OCI-LY7 (cell line): ENCODE results near the gene RRAD. TPM values are rescaled to one million over a fixed set of nuclear protein-coding genes. Genes with fewer than 3 reads are reported as not detected.

Source experiments
- BruUV-seq: library from RNA; stranded (reverse); fragments of 400-500 nt; replicated peaks from 2 replicates; lab custom pipeline; 2021; lab: Mats Ljungman, UMichigan
- CTCF ChIA-PET: fragments of 300-600 bp; sonication (Branson Sonifier 250); formaldehyde crosslinking; loops from one replicate; lab custom pipeline; 2022; ENCODE audit warnings: antibody characterized with exemption; ENCODE audit not compliant: unreplicated experiment; lab: Charles Lee
- POLR2A ChIA-PET: fragments of 300-600 bp; sonication (Branson Sonifier 250); formaldehyde crosslinking; loops from one replicate; lab custom pipeline; 2022; ENCODE audit warnings: antibody characterized with exemption; lab: Charles Lee
- DNase-seq: peaks from one replicate; pipeline ENCODE4 v3.0.0-alpha.2; 2015; ENCODE audit warnings: low spot score
- H2AFZ ChIP-seq: fragments of 200-600 bp; sonication (generic), shearing (Covaris generic); 2 replicates; pipeline ENCODE4 v1.6.1; 2014; ENCODE audit warnings: mild to moderate bottlenecking, antibody characterized with exemption, low read length, moderate library complexity
- H3K27ac ChIP-seq: fragments of 200-600 bp; sonication (generic); 2 replicates; pipeline ENCODE4 v1.5.1; 2014; ENCODE audit warnings: mixed run types, low read depth, mild to moderate bottlenecking, moderate library complexity, low read length, inconsistent platforms; ENCODE audit not compliant: poor library complexity, severe bottlenecking
- H3K36me3 ChIP-seq: fragments of 200-600 bp; sonication (generic); 2 replicates; pipeline ENCODE4 v1.6.1; 2014; ENCODE audit warnings: mild to moderate bottlenecking, antibody characterized with exemption, low read length, moderate library complexity, mixed read lengths; ENCODE audit not compliant: insufficient read depth
- H3K4me1 ChIP-seq: fragments of 200-600 bp; sonication (generic); 2 replicates; pipeline ENCODE4 v1.5.1; 2014; ENCODE audit warnings: mild to moderate bottlenecking, low read length; ENCODE audit not compliant: insufficient read depth, poor library complexity, severe bottlenecking
- H3K4me2 ChIP-seq: fragments of 200-600 bp; sonication (generic); 2 replicates; pipeline ENCODE4 v1.6.1; 2014; ENCODE audit warnings: mild to moderate bottlenecking, low read length
- H3K4me3 ChIP-seq: fragments of 200-600 bp; sonication (generic); 2 replicates; pipeline ENCODE4 v1.5.1; 2014; ENCODE audit warnings: mild to moderate bottlenecking, low read depth, low read length; ENCODE audit not compliant: poor library complexity, severe bottlenecking
- H3K79me2 ChIP-seq: fragments of 200-600 bp; sonication (generic); 2 replicates; pipeline ENCODE4 v1.6.1; 2016; ENCODE audit warnings: low read depth, mild to moderate bottlenecking, low read length, moderate library complexity, mixed read lengths; ENCODE audit not compliant: insufficient read depth
- H3K9me2 ChIP-seq: fragments of 200-600 bp; sonication (generic); 2 replicates; pipeline ENCODE4 v1.6.1; 2016; ENCODE audit warnings: mild to moderate bottlenecking, low read length, mixed read lengths; ENCODE audit not compliant: insufficient read depth
- H3K9me3 ChIP-seq: fragments of 200-600 bp; sonication (generic); 2 replicates; pipeline ENCODE4 v1.6.1; 2014; ENCODE audit warnings: mild to moderate bottlenecking, mixed run types, low read length, mixed read lengths
- H4K20me1 ChIP-seq: fragments of 200-600 bp; sonication (generic); 2 replicates; pipeline ENCODE4 v1.6.1; 2014; ENCODE audit warnings: mild to moderate bottlenecking, antibody characterized with exemption, low read length, moderate library complexity, mixed read lengths; ENCODE audit not compliant: insufficient read depth
- CTCF ChIP-seq: fragments of 200-600 bp; sonication (generic); conservative IDR thresholded peaks from 2 replicates; pipeline ENCODE4 v1.5.1; 2014; ENCODE audit warnings: mild to moderate bottlenecking, antibody characterized with exemption, low read length, moderate library complexity, mixed read lengths
- EZH2phosphoT487 ChIP-seq: fragments of 200-600 bp; sonication (generic); IDR thresholded peaks from 2 replicates; pipeline ENCODE4 v1.6.1; 2018; ENCODE audit warnings: low read depth, borderline replicate concordance, mild to moderate bottlenecking, mixed run types, antibody characterized with exemption, low read length, moderate library complexity, mixed read lengths
- intact Hi-C: fragments of 100-400 bp; cut with micrococcal nuclease; formaldehyde crosslinking; loops from one replicate; pipeline ENCODE4 v1.10.0; 2022; ENCODE audit not compliant: unreplicated experiment
- total RNA-seq, 2 experiments: library from RNA; depleted of rRNA in 1 of 2; stranded (reverse); fragments of >200 nt in 1 of 2; shearing (Covaris generic) in 1 of 2; gene quantifications; 2 replicates each; pipeline ENCODE4 v1.2.3, GENCODE V29; 2014 to 2022

RRAD gene
- total RNA-seq, 2 experiments from 2014 or later, result 0.09 TPM; not detected in 1

GRCh38 chr16:66933776-66934137 is 8.4 kb upstream of the RRAD start:
- H2AFZ ChIP-seq, result peak overlapping the region; percentile 75
- H3K4me1 ChIP-seq, result peaks cover 12% of the 10 kb centered on the region
- ChIA-PET POLR2A (no interaction called here), CTCF (no interaction called here)
- no peak for DNase-seq
- H3K27ac ChIP-seq, result peak overlapping the region; percentile 34
- H4K20me1 ChIP-seq, result no peaks in the 10 kb centered on the region
- TF ChIP-seq CTCF, result no peak
- no peak for TF ChIP-seq EZH2phosphoT487
- no peaks in the 10 kb centered on the region for H3K9me2 ChIP-seq
- H3K9me3 ChIP-seq, result no peaks in the 10 kb centered on the region
- H3K79me2 ChIP-seq, result peaks cover 7% of the 10 kb centered on the region; the same call in 1 of the 2 replicates
- peak overlapping the region; percentile 88 for H3K4me3 ChIP-seq
- intact Hi-C loops, result loop anchor here (5.0 kb wide), 1 partner anchor 36 kb away; no protein-coding TSS in a partner anchor
- peak overlapping the region; percentile 95 for H3K4me2 ChIP-seq
- peaks cover 8% of the 10 kb centered on the region; the same call in 1 of the 2 replicates for H3K36me3 ChIP-seq
- BruUV-seq, result TSS peak; percentile 58

GRCh38 chr16:66932076-66932475 is 6.7 kb upstream of the RRAD start:
- no peak for DNase-seq
- no peak for TF ChIP-seq EZH2phosphoT487
- TF ChIP-seq CTCF, result no peak
- intact Hi-C loops, result loop anchor here (5.0 kb wide), 1 partner anchor 35 kb away; no protein-coding TSS in a partner anchor
- CTCF ChIA-PET, result interaction anchor here (0.6 kb wide), 1 partner anchor 261 kb away, joined by 3 read pairs; no protein-coding TSS in a partner anchor
- H4K20me1 ChIP-seq, result no peaks in the 10 kb centered on the region
- BruUV-seq, result no TSS peak
- H3K79me2 ChIP-seq, result peaks cover 7% of the 10 kb centered on the region; the same call in 1 of the 2 replicates
- H3K4me2 ChIP-seq, result no peak overlapping the region
- H3K9me2 ChIP-seq, result no peaks in the 10 kb centered on the region
- no peak overlapping the region for H2AFZ ChIP-seq
- peaks cover 12% of the 10 kb centered on the region for H3K4me1 ChIP-seq
- H3K4me3 ChIP-seq, result no peak overlapping the region
- POLR2A ChIA-PET, result no interaction called here
- no peaks in the 10 kb centered on the region for H3K9me3 ChIP-seq
- H3K27ac ChIP-seq, result no peak overlapping the region
- H3K36me3 ChIP-seq, result peaks cover 8% of the 10 kb centered on the region; the same call in 1 of the 2 replicates

- Histone ChIP-seq H3K4me3 (no peak overlapping the region), H3K4me1 (peaks cover 12% of the 10 kb centered on the region), H3K79me2 (peaks cover 7% of the 10 kb centered on the region; the same call in 1 of the 2 replicates), H3K4me2 (no peak overlapping the region), H4K20me1 (no peaks in the 10 kb centered on the region), H3K27ac (no peak overlapping the region), H2AFZ (no peak overlapping the region), H3K9me2 (no peaks in the 10 kb centered on the region), H3K9me3 (no peaks in the 10 kb centered on the region), H3K36me3 (peaks cover 8% of the 10 kb centered on the region; the same call in 1 of the 2 replicates)
- intact Hi-C loops, result loop anchor here (5.0 kb wide), 1 partner anchor 34 kb away; no protein-coding TSS in a partner anchor
- no TSS peak for BruUV-seq
- ChIA-PET CTCF (interaction anchor here (0.6 kb wide), 1 partner anchor 261 kb away, joined by 3 read pairs; no protein-coding TSS in a partner anchor), POLR2A (no interaction called here)
- TF ChIP-seq CTCF (no peak), EZH2phosphoT487 (no peak)
- no peak for DNase-seq
Observed at GRCh38 chr16:66931665-66932064, 6.3 kb upstream of the RRAD start.
